GM12873 (cell line): ENCODE data around the gene DHRS11.

Experiments
- TF ChIP-seq, protein P1 (sequence below): IDR thresholded peaks from 2 replicates; pipeline ENCODE4 v1.5.1; 2012; ENCODE audit warnings: low read depth, mild to moderate bottlenecking, moderate library complexity, low read length, control low read depth; ENCODE audit not compliant: insufficient read depth; ENCODE audit errors: missing control alignments

Gene DHRS11

DNA sequence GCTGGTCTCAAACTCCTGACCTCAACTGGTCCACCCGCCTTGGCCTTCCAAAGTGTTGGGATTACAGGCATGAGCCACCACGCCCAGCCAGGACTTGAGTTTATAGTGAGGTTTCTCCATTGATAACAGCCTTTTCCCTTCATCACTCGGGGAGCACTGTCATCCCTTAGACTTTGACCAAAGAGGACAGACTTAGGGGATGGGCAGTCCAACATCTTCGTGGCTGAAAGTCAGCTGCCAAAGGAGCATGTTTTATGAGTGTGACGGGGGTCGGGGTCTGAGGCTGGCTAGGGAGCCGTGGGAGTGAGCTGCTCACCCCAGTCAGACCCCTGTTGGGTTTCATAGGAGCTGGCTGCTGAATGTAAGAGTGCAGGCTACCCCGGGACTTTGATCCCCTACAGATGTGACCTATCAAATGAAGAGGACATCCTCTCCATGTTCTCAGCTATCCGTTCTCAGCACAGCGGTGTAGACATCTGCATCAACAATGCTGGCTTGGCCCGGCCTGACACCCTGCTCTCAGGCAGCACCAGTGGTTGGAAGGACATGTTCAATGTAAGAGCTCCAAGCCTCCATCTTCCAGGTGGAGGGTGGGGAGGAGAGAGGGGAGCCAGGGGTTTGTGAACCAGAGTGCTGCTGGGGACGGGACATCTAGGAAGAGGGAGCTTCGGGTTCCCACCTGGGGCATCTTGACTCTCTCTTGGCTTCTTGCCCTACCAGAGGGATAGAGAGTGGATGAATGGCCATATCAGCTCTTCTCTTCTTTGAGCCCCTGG is 3.1 kb downstream of the DHRS11 start:
- TF ChIP-seq, protein P1, sequence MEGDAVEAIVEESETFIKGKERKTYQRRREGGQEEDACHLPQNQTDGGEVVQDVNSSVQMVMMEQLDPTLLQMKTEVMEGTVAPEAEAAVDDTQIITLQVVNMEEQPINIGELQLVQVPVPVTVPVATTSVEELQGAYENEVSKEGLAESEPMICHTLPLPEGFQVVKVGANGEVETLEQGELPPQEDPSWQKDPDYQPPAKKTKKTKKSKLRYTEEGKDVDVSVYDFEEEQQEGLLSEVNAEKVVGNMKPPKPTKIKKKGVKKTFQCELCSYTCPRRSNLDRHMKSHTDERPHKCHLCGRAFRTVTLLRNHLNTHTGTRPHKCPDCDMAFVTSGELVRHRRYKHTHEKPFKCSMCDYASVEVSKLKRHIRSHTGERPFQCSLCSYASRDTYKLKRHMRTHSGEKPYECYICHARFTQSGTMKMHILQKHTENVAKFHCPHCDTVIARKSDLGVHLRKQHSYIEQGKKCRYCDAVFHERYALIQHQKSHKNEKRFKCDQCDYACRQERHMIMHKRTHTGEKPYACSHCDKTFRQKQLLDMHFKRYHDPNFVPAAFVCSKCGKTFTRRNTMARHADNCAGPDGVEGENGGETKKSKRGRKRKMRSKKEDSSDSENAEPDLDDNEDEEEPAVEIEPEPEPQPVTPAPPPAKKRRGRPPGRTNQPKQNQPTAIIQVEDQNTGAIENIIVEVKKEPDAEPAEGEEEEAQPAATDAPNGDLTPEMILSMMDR, result no peak

DNA sequence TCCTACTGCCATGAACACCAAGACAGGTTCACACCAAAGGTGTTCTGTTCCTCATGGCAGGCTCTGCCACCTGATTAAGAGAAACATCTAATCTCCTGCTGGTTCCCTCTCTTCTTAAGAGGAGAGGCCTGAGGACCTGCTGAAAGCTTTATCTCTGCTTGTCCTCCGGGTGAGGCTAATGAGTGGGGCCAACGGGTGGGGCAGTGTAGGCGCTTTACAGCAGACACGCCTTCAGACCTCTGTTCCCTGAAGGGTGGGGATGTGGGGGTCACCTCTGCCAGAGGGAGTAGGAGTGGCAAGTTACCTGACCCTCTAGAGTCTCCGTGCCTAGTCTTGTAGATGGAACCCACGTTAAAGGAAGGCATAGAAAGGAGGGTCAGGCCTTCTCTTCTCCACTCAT is 5.5 kb downstream of the DHRS11 start:
- TF ChIP-seq, protein P1, result no peak

- TF ChIP-seq, protein P1, result no peak
These were observed 6.4 kb downstream of the DHRS11 start for GRCh38 chr17:36597866-36598777.

DNA sequence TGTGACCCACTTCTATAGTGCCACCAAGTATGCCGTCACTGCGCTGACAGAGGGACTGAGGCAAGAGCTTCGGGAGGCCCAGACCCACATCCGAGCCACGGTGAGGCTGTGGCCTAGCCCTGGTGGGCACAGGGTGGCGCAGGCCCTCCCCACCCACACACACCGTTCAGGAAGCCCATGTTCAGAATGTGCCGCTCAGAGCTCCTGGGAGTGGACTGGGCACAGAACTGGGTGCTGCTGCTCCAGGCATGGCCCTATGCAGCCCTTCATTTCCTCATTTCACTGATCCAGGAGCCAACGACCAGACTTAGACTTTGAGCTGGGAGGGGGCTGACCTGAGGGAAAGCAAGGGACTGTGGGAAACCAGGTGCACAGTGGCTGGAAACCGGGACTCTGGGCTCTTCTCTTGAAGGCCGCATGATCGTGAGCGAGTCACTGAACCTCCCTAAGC is 7.3 kb downstream of the DHRS11 start:
- TF ChIP-seq, protein P1, result no peak

- TF ChIP-seq, protein P1, result no peak
These were observed 8.0 kb downstream of the DHRS11 start for GRCh38 chr17:36599546-36600250.

DNA sequence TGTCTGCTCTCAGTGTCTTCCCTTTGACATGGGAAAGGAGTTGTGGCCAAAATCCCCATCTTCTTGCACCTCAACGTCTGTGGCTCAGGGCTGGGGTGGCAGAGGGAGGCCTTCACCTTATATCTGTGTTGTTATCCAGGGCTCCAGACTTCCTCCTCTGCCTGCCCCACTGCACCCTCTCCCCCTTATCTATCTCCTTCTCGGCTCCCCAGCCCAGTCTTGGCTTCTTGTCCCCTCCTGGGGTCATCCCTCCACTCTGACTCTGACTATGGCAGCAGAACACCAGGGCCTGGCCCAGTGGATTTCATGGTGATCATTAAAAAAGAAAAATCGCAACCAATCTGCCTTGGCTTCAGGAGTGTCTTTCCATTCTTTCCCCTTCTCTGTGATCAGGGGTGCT is 8.8 kb downstream of the DHRS11 start:
- TF ChIP-seq, protein P1, result no peak
